ENCODE results near the gene TMEM200B. TPM values are rescaled to one million over a fixed set of nuclear protein-coding genes. Genes with fewer than 3 reads are reported as not detected.
A peak's percentile ranks its signal among the peaks of the same experiment; 100 is the strongest.
"Not testable (repeated sequence)": the region's sequence is repeated elsewhere in the genome, so short reads cannot be mapped to it uniquely, and the experiment has no call there.

The TMEM200B gene
- total and polyA plus RNA-seq, 3 donors from 2014 or later, result 35.6 to 41.3 (median 40.3) TPM

GRCh38 chr1:29162025-29162424, 38.3 kb upstream of the TMEM200B start:
- no peak for TF ChIP-seq CTCF (IDR thresholded peaks at IDR 0.05)
- TF ChIP-seq POLR2A (IDR thresholded peaks at IDR 0.05), result no peak
- Histone ChIP-seq H3K27ac (peak overlapping the region in 1 of 2 donors; percentile 38), H3K4me3 (no peak overlapping the region), H3K36me3 (ENCODE audit: low read depth, missing control alignments) (no peaks in the 10 kb centered on the region), H3K4me1 (peaks cover 18% of the 10 kb centered on the region), H3K9me3 (no peaks in the 10 kb centered on the region), H3K27me3 (no peaks in the 10 kb centered on the region)
- 72 to 76% methylated on average over 4 of the region's 4 CpGs for WGBS, 2 donors
- intact Hi-C loops (cut with DNase I; ENCODE audit: low total_unique reads), result no loop called here
- DNase-seq, result no peak

DNA sequence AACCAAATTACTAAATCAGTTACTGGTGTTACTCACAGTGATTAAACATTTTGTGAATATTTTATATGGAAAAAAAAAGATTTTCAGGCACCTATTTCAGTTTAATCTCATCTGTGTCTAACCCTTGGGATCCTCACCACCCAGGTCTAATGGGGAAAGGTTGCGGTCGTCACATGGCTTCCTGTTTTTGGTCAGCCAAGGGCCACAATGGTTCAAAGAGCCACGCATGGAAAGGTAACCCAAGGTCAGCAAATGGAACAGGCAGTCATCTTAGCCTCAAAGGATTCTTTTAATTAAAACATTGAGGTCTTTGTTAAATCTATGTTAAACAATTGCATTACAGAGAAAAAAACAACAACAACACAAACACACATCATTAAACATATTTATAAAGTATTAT, 36.1 kb upstream of the TMEM200B start:
- intact Hi-C loops (cut with DNase I; ENCODE audit: low total_unique reads), result no loop called here

GRCh38 chr1:29157269-29157601, 33.5 kb upstream of the TMEM200B start:
- intact Hi-C loops (cut with DNase I; ENCODE audit: low total_unique reads), result no loop called here
- TF ChIP-seq POLR2A (IDR thresholded peaks at IDR 0.05), result no peak
- Histone ChIP-seq H3K36me3 (ENCODE audit: low read depth, missing control alignments) (no peaks in the 10 kb centered on the region), H3K4me3 (no peak overlapping the region), H3K27me3 (no peaks in the 10 kb centered on the region), H3K9me3 (no peaks in the 10 kb centered on the region), H3K27ac (peak overlapping the region in 1 of 2 donors; percentile 69), H3K4me1 (peaks cover 25% of the 10 kb centered on the region)
- no peak for DNase-seq
- 52 to 62% methylated on average over 3 of the region's 3 CpGs for WGBS, 2 donors

More for the DNA sequence above, 36.1 kb upstream of the TMEM200B start:
- H3K36me3 ChIP-seq (ENCODE audit: low read depth, missing control alignments), result no peaks in the 10 kb centered on the region
- no peak overlapping the region for H3K4me3 ChIP-seq
- H3K27ac ChIP-seq, result no peak overlapping the region
- H3K4me1 ChIP-seq, result peaks cover 25% of the 10 kb centered on the region
- no peak for TF ChIP-seq CTCF (IDR thresholded peaks at IDR 0.05)
- no peak for TF ChIP-seq POLR2A (IDR thresholded peaks at IDR 0.05)
- 63 to 73% methylated on average over 3 of the region's 3 CpGs for WGBS, 2 donors
- DNase-seq, result no peak
- H3K27me3 ChIP-seq, result no peaks in the 10 kb centered on the region
- no peaks in the 10 kb centered on the region for H3K9me3 ChIP-seq

DNA sequence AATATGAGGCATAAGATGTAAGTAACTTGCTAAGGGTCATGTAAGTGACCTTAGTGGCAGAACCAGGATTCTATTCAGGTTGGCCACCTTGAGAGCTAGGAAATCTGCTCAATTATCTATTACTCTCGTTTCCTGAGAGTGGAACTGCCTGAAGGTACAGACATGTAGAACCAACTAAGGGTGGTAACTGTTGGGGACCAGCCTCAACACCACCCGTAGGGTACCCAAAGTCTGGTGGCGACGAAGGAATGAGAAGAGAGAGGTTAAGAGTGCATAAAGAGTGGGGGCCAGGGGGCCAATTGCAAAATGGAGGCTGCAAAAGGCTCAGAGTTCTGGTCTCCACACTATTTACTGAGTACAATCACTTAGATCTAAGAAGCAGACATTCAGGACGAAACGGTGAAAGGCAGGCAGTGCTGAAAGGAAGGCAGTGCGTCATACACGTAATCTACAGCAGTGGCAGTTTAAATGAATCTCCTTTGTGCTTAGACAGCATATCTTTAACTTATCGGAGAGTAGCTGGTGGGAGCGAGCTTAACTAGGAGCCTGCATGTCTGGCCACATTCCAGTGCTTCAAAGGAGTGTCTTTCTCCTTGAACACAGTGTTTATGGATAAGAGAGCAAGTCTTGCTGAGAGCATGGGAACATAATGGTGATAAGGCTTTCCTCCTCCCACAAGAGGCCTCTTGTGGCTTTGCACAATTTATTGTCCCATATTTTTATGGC, 33.0 kb upstream of the TMEM200B start:
- DNase-seq, result peak; percentile 88
- no peak overlapping the region for H3K4me3 ChIP-seq
- H3K9me3 ChIP-seq, result no peaks in the 10 kb centered on the region
- 45 to 48% methylated on average over 10 of the region's 10 CpGs for WGBS, 2 donors
- no peaks in the 10 kb centered on the region for H3K36me3 ChIP-seq (ENCODE audit: low read depth, missing control alignments)
- H3K4me1 ChIP-seq, result peaks cover 25% of the 10 kb centered on the region
- intact Hi-C loops (cut with DNase I; ENCODE audit: low total_unique reads), result no loop called here
- TF ChIP-seq POLR2A (IDR thresholded peaks at IDR 0.05), result no peak
- no peak for TF ChIP-seq CTCF (IDR thresholded peaks at IDR 0.05)
- peak overlapping the region; percentile 68 to 69 for H3K27ac ChIP-seq
- H3K27me3 ChIP-seq, result no peaks in the 10 kb centered on the region

DNA sequence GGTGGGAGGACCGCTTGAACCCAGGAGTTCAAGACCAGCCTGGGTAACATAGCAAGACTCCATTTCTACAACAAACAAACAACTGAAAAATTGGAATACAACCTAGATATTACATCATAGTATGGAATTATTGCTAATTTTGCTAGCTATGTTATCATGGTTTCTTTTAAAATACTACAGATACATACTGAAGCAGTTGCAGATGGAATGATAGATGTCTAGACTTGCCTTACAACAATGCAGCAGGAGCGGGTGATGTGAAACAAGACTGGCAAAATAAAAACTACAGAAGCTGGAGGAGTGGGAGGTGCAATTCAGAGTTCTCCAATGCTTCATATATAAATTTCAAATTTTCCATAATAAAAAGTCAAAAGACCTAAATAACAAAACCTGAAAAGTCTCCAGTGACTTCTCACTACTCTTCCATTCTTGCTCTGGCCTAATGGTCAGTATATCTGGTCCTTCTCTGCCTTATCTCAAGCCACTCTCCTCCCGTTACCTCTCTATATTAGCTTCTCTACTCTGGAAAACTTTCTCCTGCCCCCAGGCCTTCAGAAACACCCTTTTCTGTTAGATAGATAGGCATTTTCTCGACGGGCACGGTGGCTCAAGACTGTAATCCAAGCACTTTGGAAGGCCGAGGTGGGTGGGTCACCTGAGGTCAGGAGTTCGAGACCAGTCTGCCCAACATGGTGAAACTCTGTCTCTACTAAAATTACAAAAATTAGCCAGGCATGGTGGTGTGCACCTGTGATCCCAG, 28.5 kb upstream of the TMEM200B start:
- intact Hi-C loops (cut with DNase I; ENCODE audit: low total_unique reads), result no loop called here
- peaks cover 17% of the 10 kb centered on the region for H3K4me1 ChIP-seq
- no peak for DNase-seq
- no peaks in the 10 kb centered on the region for H3K9me3 ChIP-seq
- no peaks in the 10 kb centered on the region for H3K36me3 ChIP-seq (ENCODE audit: low read depth, missing control alignments)
- H3K4me3 ChIP-seq, result no peak overlapping the region
- WGBS, 2 donors, result 86 to 88% methylated on average over 8 of the region's 8 CpGs
- H3K27me3 ChIP-seq, result no peaks in the 10 kb centered on the region
- H3K27ac ChIP-seq, result no peak overlapping the region
- TF ChIP-seq CTCF (IDR thresholded peaks at IDR 0.05) (no peak), POLR2A (IDR thresholded peaks at IDR 0.05) (no peak)

GRCh38 chr1:29150346-29150745, 26.6 kb upstream of the TMEM200B start:
- H3K9me3 ChIP-seq; H3K4me3 ChIP-seq; intact Hi-C loops (cut with DNase I; ENCODE audit: low total_unique reads); H3K27me3 ChIP-seq; H3K27ac ChIP-seq; DNase-seq; H3K36me3 ChIP-seq (ENCODE audit: low read depth, missing control alignments); H3K4me1 ChIP-seq: not testable (repeated sequence)
- 96% methylated on average over 9 of the region's 9 CpGs for WGBS, 2 donors

Data from testis (tissue), 3 donors.